Colonic mucosa (tissue), 4 donors: ENCODE data around the gene ADD1. TPM values are rescaled to one million over a fixed set of nuclear protein-coding genes. Genes with fewer than 3 reads are reported as not detected.

Experiments
- DNase-seq: peaks from one replicate; pipeline ENCODE4 v3.0.0-alpha.2; 2020
- H3K27ac ChIP-seq: fragments of 200-600 bp; one replicate; pipeline ENCODE4 v1.8.0; 2021
- H3K27me3 ChIP-seq: fragments of 200-600 bp; one replicate; pipeline ENCODE4 v1.8.0; 2021
- H3K36me3 ChIP-seq: fragments of 200-600 bp; one replicate; pipeline ENCODE4 v1.8.0; 2021
- H3K4me1 ChIP-seq: fragments of 200-600 bp; one replicate; pipeline ENCODE4 v1.8.0; 2021; ENCODE audit warnings: mild to moderate bottlenecking
- H3K4me3 ChIP-seq: fragments of 200-600 bp; one replicate; pipeline ENCODE4 v1.8.0; 2021
- H3K9ac ChIP-seq, 2 donors: one replicate each; pipeline ENCODE4 v1.7.0; 2013; ENCODE audit warnings: control low read depth in 2 of 2, low read depth in 2 of 2, low read length in 2 of 2
- H3K9me3 ChIP-seq: fragments of 200-600 bp; one replicate; pipeline ENCODE4 v1.8.0; 2021
- CTCF ChIP-seq: fragments of 200-600 bp; IDR thresholded peaks from one replicate; pipeline ENCODE4 v1.8.0; 2022; ENCODE audit warnings: antibody characterized with exemption, mild to moderate bottlenecking
- intact Hi-C: fragments of 100-400 bp; cut with DNase I; formaldehyde crosslinking; loops from one replicate; pipeline ENCODE4 v1.14.1; 2022
- total RNA-seq, 2 donors: library from RNA; stranded (reverse); fragmentation: NEBNext Ultra II Directional in 1 of 2; extraction: Animal tissue kit (Norgen Biotek cat#: 25700) in 1 of 2; gene quantifications; one replicate each; pipeline ENCODE4 v1.2.1, GENCODE V29; 2021
- donor health status: healthy.
- donor health status: DM: no; HTN: no; CAD: no.
- donor health status: DM: no; HTN: no; CAD: no.

Gene ADD1
- total RNA-seq, 2 donors from 2014 or later, result 223 to 233 TPM

DNA sequence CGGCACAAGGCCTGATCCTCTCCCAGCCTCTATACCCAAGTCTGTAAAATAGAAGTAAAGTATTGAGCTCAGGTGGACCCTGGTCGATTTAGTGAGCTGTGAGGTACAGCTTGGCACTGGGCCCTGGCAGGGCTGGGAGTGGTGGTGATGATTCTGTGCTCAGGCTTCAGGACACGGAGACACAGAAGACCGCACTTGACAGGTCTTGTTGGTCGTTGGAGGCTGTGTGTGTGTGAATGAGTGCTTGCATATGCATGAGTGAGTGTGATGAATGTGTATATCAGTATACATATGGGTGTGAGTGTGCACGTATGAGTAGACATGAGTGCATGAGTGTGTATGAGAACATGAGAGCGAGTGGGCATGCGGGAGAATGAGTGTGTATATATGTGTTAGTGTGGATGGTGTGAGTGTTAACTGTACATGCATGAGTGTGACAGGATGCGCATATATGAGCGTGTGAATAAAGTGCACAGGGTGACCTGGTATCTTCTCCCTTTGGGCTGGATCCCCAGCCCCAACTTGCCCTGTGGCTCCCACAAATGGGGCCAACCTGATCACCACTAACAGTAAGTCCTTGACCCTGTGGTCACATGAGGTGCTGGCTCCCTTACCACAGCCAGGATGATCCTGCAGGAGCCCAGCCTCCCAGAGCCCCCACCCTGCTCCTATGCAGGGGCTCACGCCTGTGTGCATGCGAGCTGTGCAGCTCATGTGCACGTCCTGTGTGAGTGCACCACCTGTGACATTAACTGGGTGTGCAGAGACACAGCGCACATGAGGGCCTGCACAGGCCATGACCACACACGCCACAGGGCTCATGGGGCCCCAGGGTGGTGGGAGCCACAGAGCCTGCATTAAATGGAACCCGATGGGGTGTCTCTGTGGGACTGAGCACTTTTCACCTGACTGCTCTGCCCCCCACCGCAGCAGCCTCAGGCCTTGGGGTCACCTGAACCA is 29.9 kb upstream of the ADD1 start:
- no peaks in the 10 kb centered on the region for H3K27me3 ChIP-seq
- no peaks in the 10 kb centered on the region for H3K9me3 ChIP-seq
- no peak for TF ChIP-seq CTCF
- peaks cover 5% of the 10 kb centered on the region for H3K4me1 ChIP-seq
- no peak for DNase-seq
- peak overlapping the region in 1 of 2 donors; percentile 68 for H3K9ac ChIP-seq
- intact Hi-C loops, result no loop called here
- no peaks in the 10 kb centered on the region for H3K36me3 ChIP-seq
- peak overlapping the region; percentile 24 for H3K4me3 ChIP-seq
- no peak overlapping the region for H3K27ac ChIP-seq

DNA sequence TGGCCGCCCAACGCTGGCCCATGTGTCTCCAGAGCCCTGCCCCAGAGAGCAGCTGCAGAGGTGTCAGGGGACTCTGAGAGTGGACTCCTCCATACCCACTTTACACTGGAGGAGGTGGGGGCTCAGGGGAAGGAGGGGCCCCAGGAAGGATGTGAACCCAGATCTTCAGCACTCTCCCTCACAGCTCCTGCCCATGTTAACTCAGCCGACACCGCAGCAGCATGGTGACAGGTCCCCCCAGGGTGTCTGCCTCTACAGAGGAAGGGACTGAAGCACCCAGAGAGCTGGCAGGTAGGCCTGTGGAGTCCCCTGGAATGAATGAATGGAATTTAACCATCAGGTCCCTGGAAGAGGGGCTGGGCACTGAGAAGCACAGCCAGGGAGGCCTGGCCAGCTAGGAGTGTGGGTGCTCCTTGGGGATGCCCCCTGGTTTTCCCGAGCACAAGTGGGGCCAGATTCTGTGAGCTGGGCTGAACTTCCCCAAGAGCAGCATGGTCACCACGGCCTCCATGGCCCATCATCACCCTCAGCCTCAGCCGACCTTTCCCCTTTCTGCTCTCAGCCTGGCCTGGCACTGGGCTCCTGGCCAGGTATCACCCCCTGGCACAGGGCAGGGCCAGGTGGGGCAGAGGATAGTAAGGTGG is 28.9 kb upstream of the ADD1 start:
- no peak overlapping the region for H3K4me3 ChIP-seq
- no peaks in the 10 kb centered on the region for H3K9me3 ChIP-seq
- no peak for DNase-seq
- intact Hi-C loops, result no loop called here
- peaks cover 5% of the 10 kb centered on the region for H3K4me1 ChIP-seq
- no peaks in the 10 kb centered on the region for H3K27me3 ChIP-seq
- no peak for TF ChIP-seq CTCF
- no peak overlapping the region for H3K9ac ChIP-seq
- H3K36me3 ChIP-seq, result no peaks in the 10 kb centered on the region
- no peak overlapping the region for H3K27ac ChIP-seq

GRCh38 chr4:2816401-2816954 is 27.2 kb upstream of the ADD1 start:
- Histone ChIP-seq H3K9me3 (no peaks in the 10 kb centered on the region), H3K9ac (no peak overlapping the region), H3K27ac (no peak overlapping the region), H3K4me1 (peaks cover 5% of the 10 kb centered on the region), H3K27me3 (no peaks in the 10 kb centered on the region), H3K36me3 (no peaks in the 10 kb centered on the region), H3K4me3 (no peak overlapping the region)
- DNase-seq, result no peak
- no peak for TF ChIP-seq CTCF
- intact Hi-C loops, result no loop called here

- Histone ChIP-seq H3K4me3 (no peak overlapping the region), H3K27ac (no peak overlapping the region), H3K4me1 (peaks cover 5% of the 10 kb centered on the region), H3K36me3 (no peaks in the 10 kb centered on the region), H3K9me3 (no peaks in the 10 kb centered on the region), H3K27me3 (no peaks in the 10 kb centered on the region), H3K9ac (peak overlapping the region in 1 of 2 donors; percentile 55)
- intact Hi-C loops, result no loop called here
- TF ChIP-seq CTCF, result no peak
- no peak for DNase-seq
These were observed 26.5 kb upstream of the ADD1 start for GRCh38 chr4:2817137-2817536.

DNA sequence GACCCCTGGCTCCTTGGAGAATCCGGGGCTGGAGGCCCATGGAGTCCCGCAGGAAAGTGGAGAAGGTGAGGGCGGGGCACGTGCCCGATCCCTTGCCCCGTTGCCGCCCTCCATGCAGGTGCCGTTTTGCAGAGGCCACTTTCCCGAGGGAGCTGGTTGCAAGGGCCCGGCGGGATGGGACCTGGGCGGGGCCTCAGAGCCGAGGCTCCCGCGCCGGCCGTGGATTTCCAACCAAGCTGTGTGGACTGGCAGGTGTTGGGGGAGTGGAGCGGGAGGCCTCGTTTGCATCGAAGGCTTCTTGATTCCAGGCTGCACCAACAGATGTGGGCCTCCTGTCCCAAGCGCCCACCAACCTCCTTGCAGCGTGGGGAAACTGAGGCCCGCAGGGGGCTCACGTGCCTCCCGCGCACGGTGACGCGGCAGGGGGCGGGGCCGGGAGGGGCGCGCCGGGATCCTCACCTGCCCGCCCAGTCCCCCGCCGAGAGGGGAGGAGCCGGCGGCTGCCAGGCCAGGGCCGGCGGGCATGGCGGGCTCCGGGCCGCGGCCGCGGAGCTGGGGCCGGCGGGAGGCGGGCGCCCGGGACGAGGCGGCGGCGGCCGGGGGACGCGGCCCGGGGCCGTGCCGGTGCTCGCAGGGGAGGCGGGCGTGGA is 25.8 kb upstream of the ADD1 start:
- no peaks in the 10 kb centered on the region for H3K36me3 ChIP-seq
- H3K27ac ChIP-seq, result peak overlapping the region; percentile 20
- H3K4me1 ChIP-seq, result peaks cover 5% of the 10 kb centered on the region
- no peak for TF ChIP-seq CTCF
- H3K4me3 ChIP-seq, result peak overlapping the region; percentile 63
- no peaks in the 10 kb centered on the region for H3K9me3 ChIP-seq
- intact Hi-C loops, result no loop called here
- no peaks in the 10 kb centered on the region for H3K27me3 ChIP-seq
- DNase-seq, result peak; percentile 77
- H3K9ac ChIP-seq, result peak overlapping the region; percentile 55 to 78
